ENCODE data around the gene GLG1.

GLG1 gene

GRCh38 chr16:74577882-74578366 lies 29.0 kb downstream of the GLG1 start:
- no peak overlapping the region for H3K27ac ChIP-seq (replicated peaks)
- no peak for DNase-seq (ENCODE audit: low read depth in 1 of 2, low spot score in 1 of 2)
- no peaks in the 10 kb centered on the region for H3K27me3 ChIP-seq (ENCODE audit: insufficient read depth, poor library complexity, severe bottlenecking)
- H3K4me3 ChIP-seq (replicated peaks; ENCODE audit: insufficient read depth, low read length), result no peak overlapping the region
- TF ChIP-seq REST (IDR thresholded peaks at IDR 0.05; ENCODE audit: insufficient replicate concordance, low read depth) (no peak), CTCF (IDR thresholded peaks at IDR 0.05; ENCODE audit: insufficient read depth, low read length) (no peak), SPI1 (IDR thresholded peaks at IDR 0.05; ENCODE audit: borderline replicate concordance, low read depth) (no peak), GABPA (IDR thresholded peaks at IDR 0.05; ENCODE audit: low read depth) (no peak), POLR2AphosphoS5 (IDR thresholded peaks at IDR 0.05; ENCODE audit: low read depth) (no peak)

GRCh38 chr16:74575807-74576643 lies 30.9 kb downstream of the GLG1 start:
- TF ChIP-seq SPI1 (IDR thresholded peaks at IDR 0.05; ENCODE audit: borderline replicate concordance, low read depth) (no peak), CTCF (IDR thresholded peaks at IDR 0.05; ENCODE audit: insufficient read depth, low read length) (no peak), REST (IDR thresholded peaks at IDR 0.05; ENCODE audit: insufficient replicate concordance, low read depth) (no peak), POLR2AphosphoS5 (IDR thresholded peaks at IDR 0.05; ENCODE audit: low read depth) (no peak), GABPA (IDR thresholded peaks at IDR 0.05; ENCODE audit: low read depth) (no peak)
- Histone ChIP-seq H3K27ac (replicated peaks) (no peak overlapping the region), H3K4me3 (replicated peaks; ENCODE audit: insufficient read depth, low read length) (no peak overlapping the region), H3K27me3 (ENCODE audit: insufficient read depth, poor library complexity, severe bottlenecking) (no peaks in the 10 kb centered on the region)
- no peak for DNase-seq (ENCODE audit: low read depth in 1 of 2, low spot score in 1 of 2)

GRCh38 chr16:74575175-74575806 lies 31.6 kb downstream of the GLG1 start:
- H3K27ac ChIP-seq (replicated peaks), result no peak overlapping the region
- no peak for DNase-seq (ENCODE audit: low read depth in 1 of 2, low spot score in 1 of 2)
- H3K27me3 ChIP-seq (ENCODE audit: insufficient read depth, poor library complexity, severe bottlenecking), result no peaks in the 10 kb centered on the region
- H3K4me3 ChIP-seq (replicated peaks; ENCODE audit: insufficient read depth, low read length), result no peak overlapping the region
- no peak for TF ChIP-seq REST (IDR thresholded peaks at IDR 0.05; ENCODE audit: insufficient replicate concordance, low read depth)
- TF ChIP-seq CTCF (IDR thresholded peaks at IDR 0.05; ENCODE audit: insufficient read depth, low read length), result no peak
